KMS-11 (cell line): ENCODE results near the gene PPIL6.

Source experiments
- H2AFZ ChIP-seq: fragments of 200-600 bp; sonication (generic); 2 replicates; pipeline ENCODE4 v1.6.1; 2016; ENCODE audit warnings: antibody characterized with exemption, mixed run types, low read depth
- H3K27ac ChIP-seq: fragments of 200-600 bp; sonication (generic); 2 replicates; pipeline ENCODE4 v1.6.1; 2016; ENCODE audit warnings: mild to moderate bottlenecking, mixed run types
- H3K27me3 ChIP-seq: fragments of 200-600 bp; sonication (generic); 2 replicates; pipeline ENCODE4 v1.6.1; 2017; ENCODE audit warnings: mild to moderate bottlenecking, low read depth, mixed run types, moderate library complexity; ENCODE audit not compliant: insufficient read depth
- H3K36me3 ChIP-seq: fragments of 200-600 bp; sonication (generic); 2 replicates; pipeline ENCODE4 v1.6.1; 2017; ENCODE audit warnings: mild to moderate bottlenecking, mixed run types; ENCODE audit not compliant: insufficient read depth
- H3K4me1 ChIP-seq: fragments of 200-600 bp; sonication (generic); 2 replicates; pipeline ENCODE4 v1.6.1; 2016; ENCODE audit warnings: mild to moderate bottlenecking, low read depth, mixed run types; ENCODE audit not compliant: poor library complexity, severe bottlenecking
- H3K4me2 ChIP-seq: fragments of 200-600 bp; sonication (generic); 2 replicates; pipeline ENCODE4 v1.7.0; 2016; ENCODE audit warnings: mild to moderate bottlenecking, mixed run types
- H3K4me3 ChIP-seq: fragments of 200-600 bp; sonication (generic); IDR thresholded peaks from 2 replicates; pipeline ENCODE4 v1.6.1; 2017; ENCODE audit warnings: low read depth, low read length, mixed read lengths; ENCODE audit not compliant: insufficient read depth
- H3K79me2 ChIP-seq: fragments of 200-600 bp; sonication (generic); 2 replicates; pipeline ENCODE4 v1.6.1; 2016; ENCODE audit warnings: low read depth, mixed run types; ENCODE audit not compliant: insufficient read depth
- H3K9ac ChIP-seq: fragments of 200-600 bp; sonication (generic); 2 replicates; pipeline ENCODE4 v1.6.1; 2016; ENCODE audit warnings: mild to moderate bottlenecking, mixed run types
- H4K20me1 ChIP-seq: fragments of 200-600 bp; sonication (generic); 2 replicates; pipeline ENCODE4 v1.6.1; 2016; ENCODE audit warnings: mild to moderate bottlenecking, mixed run types; ENCODE audit not compliant: insufficient read depth
- TF ChIP-seq, protein P1 (sequence below): fragments of 200-600 bp; sonication (generic); conservative IDR thresholded peaks from 2 replicates; pipeline ENCODE4 v1.6.1; 2017; ENCODE audit warnings: low read depth, mild to moderate bottlenecking, antibody characterized with exemption, low read length, moderate library complexity, mixed read lengths

PPIL6 gene

GRCh38 chr6:109440331-109441068 lies at the start of gene PPIL6, which contains the start of gene SMPD2:
PPIL6 (minus strand) TSS chr6:109440628; CDS start chr6:109440590, 38 bp downstream.
SMPD2 (plus strand) TSS chr6:109440724; CDS start chr6:109441122, 398 bp downstream.
- TF ChIP-seq, protein P1, sequence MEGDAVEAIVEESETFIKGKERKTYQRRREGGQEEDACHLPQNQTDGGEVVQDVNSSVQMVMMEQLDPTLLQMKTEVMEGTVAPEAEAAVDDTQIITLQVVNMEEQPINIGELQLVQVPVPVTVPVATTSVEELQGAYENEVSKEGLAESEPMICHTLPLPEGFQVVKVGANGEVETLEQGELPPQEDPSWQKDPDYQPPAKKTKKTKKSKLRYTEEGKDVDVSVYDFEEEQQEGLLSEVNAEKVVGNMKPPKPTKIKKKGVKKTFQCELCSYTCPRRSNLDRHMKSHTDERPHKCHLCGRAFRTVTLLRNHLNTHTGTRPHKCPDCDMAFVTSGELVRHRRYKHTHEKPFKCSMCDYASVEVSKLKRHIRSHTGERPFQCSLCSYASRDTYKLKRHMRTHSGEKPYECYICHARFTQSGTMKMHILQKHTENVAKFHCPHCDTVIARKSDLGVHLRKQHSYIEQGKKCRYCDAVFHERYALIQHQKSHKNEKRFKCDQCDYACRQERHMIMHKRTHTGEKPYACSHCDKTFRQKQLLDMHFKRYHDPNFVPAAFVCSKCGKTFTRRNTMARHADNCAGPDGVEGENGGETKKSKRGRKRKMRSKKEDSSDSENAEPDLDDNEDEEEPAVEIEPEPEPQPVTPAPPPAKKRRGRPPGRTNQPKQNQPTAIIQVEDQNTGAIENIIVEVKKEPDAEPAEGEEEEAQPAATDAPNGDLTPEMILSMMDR = no peak
- peak within 1 kb of the TSS; percentile 83 for H3K9ac ChIP-seq
- peak within 1 kb of the TSS; percentile 59 for H3K27ac ChIP-seq
- no peaks in the 10 kb centered on the region for H3K4me1 ChIP-seq
- H3K4me3 ChIP-seq = no peak within 1 kb of the TSS
- H3K36me3 ChIP-seq = no peaks in the 10 kb centered on the region
- peak within 1 kb of the TSS; percentile 63 for H3K4me2 ChIP-seq
- H3K27me3 ChIP-seq = no peaks in the 10 kb centered on the region
- H2AFZ ChIP-seq = peak within 1 kb of the TSS; percentile 49; the same call in 1 of the 2 replicates
- H3K79me2 ChIP-seq = no peaks in the 10 kb centered on the region
- H4K20me1 ChIP-seq = no peaks in the 10 kb centered on the region

DNA sequence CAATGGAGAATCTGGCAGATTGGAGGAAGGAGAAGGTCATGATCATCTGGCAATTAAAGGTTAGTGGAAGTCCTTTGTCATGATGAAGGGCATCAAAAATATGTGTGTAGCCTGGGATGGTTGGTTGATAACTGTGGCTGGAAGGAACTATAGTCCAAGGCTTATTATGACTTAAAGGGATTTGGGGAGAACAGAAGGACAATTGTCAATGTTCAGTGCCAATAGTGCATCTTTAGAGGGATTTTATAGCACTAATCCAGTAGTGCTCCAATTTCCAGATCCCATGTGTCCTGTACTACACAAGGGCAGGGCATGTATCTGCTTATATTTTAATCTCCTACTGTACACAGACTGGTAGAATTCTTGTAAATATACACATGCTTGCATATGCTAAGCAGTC lies 47.6 kb upstream of the PPIL6 start:
- H3K36me3 ChIP-seq = no peaks in the 10 kb centered on the region
- no peak overlapping the region for H3K4me2 ChIP-seq
- no peak overlapping the region for H2AFZ ChIP-seq
- no peak overlapping the region for H3K9ac ChIP-seq
- no peaks in the 10 kb centered on the region for H3K79me2 ChIP-seq
- H3K27ac ChIP-seq = no peak overlapping the region
- no peaks in the 10 kb centered on the region for H4K20me1 ChIP-seq
- H3K4me1 ChIP-seq = peaks cover 34% of the 10 kb centered on the region
- H3K27me3 ChIP-seq = no peaks in the 10 kb centered on the region
- H3K4me3 ChIP-seq = no peak overlapping the region
- TF ChIP-seq, protein P1 = no peak

- Histone ChIP-seq H3K27me3 (no peaks in the 10 kb centered on the region), H4K20me1 (no peaks in the 10 kb centered on the region), H3K36me3 (no peaks in the 10 kb centered on the region), H3K9ac (no peak overlapping the region), H2AFZ (no peak overlapping the region), H3K4me3 (no peak overlapping the region), H3K27ac (no peak overlapping the region), H3K4me2 (no peak overlapping the region), H3K79me2 (peaks cover 17% of the 10 kb centered on the region), H3K4me1 (peaks cover 29% of the 10 kb centered on the region)
- TF ChIP-seq, protein P1 = no peak
Measured at GRCh38 chr6:109486068-109486467, 45.6 kb upstream of the PPIL6 start.

DNA sequence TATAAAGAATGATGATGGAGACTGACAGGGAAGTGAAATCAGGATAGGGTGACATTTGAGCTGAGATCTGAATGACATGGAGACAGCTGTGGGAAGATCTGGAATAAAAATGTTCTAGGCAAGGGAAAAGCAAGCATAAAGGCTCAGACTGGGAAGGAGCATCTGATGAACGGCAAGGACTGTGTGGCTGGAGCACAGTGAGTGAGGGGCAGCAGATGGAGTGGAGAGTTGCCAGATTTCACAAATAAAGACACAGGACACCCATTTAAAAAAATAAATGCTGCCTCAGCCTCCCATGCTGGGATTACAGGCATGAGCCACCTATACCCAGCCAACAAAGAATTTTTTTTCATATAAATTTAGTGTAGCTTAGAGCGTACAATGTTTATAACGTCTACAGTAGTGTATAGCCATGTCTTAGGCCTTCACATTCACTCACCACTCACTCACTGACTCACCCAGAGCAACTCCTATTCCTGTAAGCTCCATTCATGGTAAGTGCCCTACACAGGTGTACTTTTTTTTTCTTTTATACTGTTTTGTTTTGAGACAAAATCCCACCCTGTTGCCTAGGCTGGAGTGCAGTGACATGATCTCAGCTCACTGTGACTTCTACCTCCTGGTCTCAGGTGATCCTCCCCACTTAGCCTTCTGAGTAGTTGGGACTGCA lies 45.0 kb upstream of the PPIL6 start:
- Histone ChIP-seq H2AFZ (no peak overlapping the region), H3K27me3 (no peaks in the 10 kb centered on the region), H3K9ac (no peak overlapping the region), H3K4me2 (no peak overlapping the region), H3K4me3 (no peak overlapping the region), H4K20me1 (no peaks in the 10 kb centered on the region), H3K36me3 (no peaks in the 10 kb centered on the region), H3K4me1 (peaks cover 29% of the 10 kb centered on the region), H3K79me2 (peaks cover 24% of the 10 kb centered on the region), H3K27ac (no peak overlapping the region)
- TF ChIP-seq, protein P1 = no peak
